ENCODE data around the gene NAB2. TPM values are rescaled to one million over a fixed set of nuclear protein-coding genes. Genes with fewer than 3 reads are reported as not detected.

Gene NAB2
- total and polyA plus RNA-seq, 5 donors from 2014 or later, result 0.31 to 7.5 (median 1.1) TPM

Other genes with a start within 250 kb of the NAB2 start
- gene SDR9C7, start 154.7 kb upstream of the NAB2 start, total RNA-seq, result not detected
- not detected for gene SDR9C7, start 154.7 kb upstream of the NAB2 start, polyA plus RNA-seq
- 0.79 TPM for gene RDH16, start 131.5 kb upstream of the NAB2 start, total RNA-seq
- under 1 TPM in 3 of 4 donors, not detected in 1; 0.10 to 0.56 (median 0.55) TPM for gene RDH16, start 131.5 kb upstream of the NAB2 start, polyA plus RNA-seq
- gene ZBTB39, start 82.6 kb upstream of the NAB2 start, total RNA-seq, result 8.6 TPM
- gene ZBTB39, start 82.6 kb upstream of the NAB2 start, polyA plus RNA-seq, result 1 to 10 TPM; 1.5 to 1.8 (median 1.7) TPM
- gene TAC3, start 72.6 kb upstream of the NAB2 start, total RNA-seq, result not detected
- not detected for gene TAC3, start 72.6 kb upstream of the NAB2 start, polyA plus RNA-seq
- 0.32 TPM for gene MYO1A, start 39.0 kb upstream of the NAB2 start, total RNA-seq
- under 1 TPM in 1 of 4 donors, not detected in 3; 0.38 TPM for gene MYO1A, start 39.0 kb upstream of the NAB2 start, polyA plus RNA-seq
- gene NEMP1, start 10.3 kb upstream of the NAB2 start, total RNA-seq, result 14.7 TPM
- 1 to 10 TPM; 3.1 to 7.1 (median 4.7) TPM for gene NEMP1, start 10.3 kb upstream of the NAB2 start, polyA plus RNA-seq
- gene STAT6, start 22.2 kb downstream of the NAB2 start, total RNA-seq, result 215 TPM
- gene STAT6, start 22.2 kb downstream of the NAB2 start, polyA plus RNA-seq, result 10 to 100 TPM; 69.2 to 81.6 (median 76.4) TPM
- 3.9 TPM for gene LRP1, start 39.4 kb downstream of the NAB2 start, total RNA-seq
- gene LRP1, start 39.4 kb downstream of the NAB2 start, polyA plus RNA-seq, result under 1 TPM in 3 of 4 donors, not detected in 1; 0.13 to 0.24 (median 0.18) TPM
- gene LRP1-AS, start 58.5 kb downstream of the NAB2 start, total RNA-seq, result not detected
- gene LRP1-AS, start 58.5 kb downstream of the NAB2 start, polyA plus RNA-seq, result not detected
- 0.49 TPM for gene NXPH4, start 127.7 kb downstream of the NAB2 start, total RNA-seq
- under 1 TPM in 3 of 4 donors, not detected in 1; 0.09 to 0.46 (median 0.11) TPM for gene NXPH4, start 127.7 kb downstream of the NAB2 start, polyA plus RNA-seq
- 108 TPM for gene SHMT2, start 140.6 kb downstream of the NAB2 start, total RNA-seq
- gene SHMT2, start 140.6 kb downstream of the NAB2 start, polyA plus RNA-seq, result 100 to 1,000 TPM; 214 to 300 (median 228) TPM
- gene STAC3, start 162.1 kb downstream of the NAB2 start, total RNA-seq, result 2.6 TPM
- under 1 TPM in 3 of 4 donors, not detected in 1; 0.10 to 0.52 (median 0.18) TPM for gene STAC3, start 162.1 kb downstream of the NAB2 start, polyA plus RNA-seq

Measured in CD4-positive, CD25-positive, alpha-beta regulatory T cell (primary cell).